Tibial nerve (tissue), 4 donors: Measurements from ENCODE around the gene STPG3. TPM values are rescaled to one million over a fixed set of nuclear protein-coding genes. Genes with fewer than 3 reads are reported as not detected.

Experiments used
- DNase-seq, 2 donors: peaks; one replicate each; pipeline ENCODE4 v3.0.0-alpha.2; 2019; ENCODE audit warnings: low spot score in 2 of 2
- H3K27ac ChIP-seq, 4 donors: fragments of 200-600 bp; sonication (generic) in 3 of 4; one replicate each; pipeline ENCODE4 v1.5.1; 2017 to 2019; ENCODE audit warnings: mild to moderate bottlenecking in 1 of 4
- H3K27me3 ChIP-seq, 2 donors: fragments of 200-600 bp; sonication (generic) in 1 of 2; one replicate each; pipeline versions ENCODE4 v1.5.1 to v1.6.0; 2017 to 2019
- H3K36me3 ChIP-seq, 3 donors: fragments of 200-600 bp; sonication (generic); one replicate each; pipeline ENCODE4 v1.5.1; 2018 to 2019
- H3K4me1 ChIP-seq, 4 donors: fragments of 200-600 bp; sonication (generic) in 3 of 4; one replicate each; pipeline ENCODE4 v1.5.1; 2017 to 2019
- H3K4me3 ChIP-seq, 4 donors: fragments of 200-600 bp; sonication (generic) in 3 of 4; one replicate each; pipeline ENCODE4 v1.5.1; 2017 to 2019; ENCODE audit warnings: mild to moderate bottlenecking in 1 of 4, moderate library complexity in 1 of 4
- H3K9me3 ChIP-seq, 4 donors: fragments of 200-600 bp; sonication (generic) in 3 of 4; one replicate each; pipeline ENCODE4 v1.5.1; 2017 to 2019
- CTCF ChIP-seq, 5 experiments: fragments of 200-600 bp in 3 of 5; fragments of 450-650 bp in 2 of 5; sonication (generic) in 3 of 5; IDR thresholded peaks; one replicate each; pipeline ENCODE4 v1.5.1; 2016 to 2019; ENCODE audit warnings: antibody characterized with exemption in 5 of 5, mild to moderate bottlenecking in 3 of 5, moderate library complexity in 2 of 5
- EP300 ChIP-seq, 2 donors: sonication (generic); formaldehyde crosslinking; IDR thresholded peaks; one replicate each; pipeline ENCODE4 v1.6.1; 2017; ENCODE audit warnings: antibody characterized with exemption in 2 of 2, mild to moderate bottlenecking in 1 of 2
- POLR2A ChIP-seq, 2 donors: fragments of 450-650 bp; IDR thresholded peaks; one replicate each; pipeline ENCODE4 v1.6.1; 2017; ENCODE audit warnings: antibody characterized with exemption in 2 of 2, mild to moderate bottlenecking in 2 of 2, moderate library complexity in 2 of 2
- WGBS, 2 donors: methylation state at CpG; one replicate each; pipeline ENCODE4 v1.1.5; 2018; 5-methylcytosine and 5-hydroxymethylcytosine counted together
- total RNA-seq, 4 donors: library from RNA; depleted of rRNA; stranded (reverse); fragments of >200 nt; gene quantifications; one replicate each; pipeline ENCODE4 v1.1.0, GENCODE V29; 2016

Gene STPG3
- total RNA-seq, 4 donors from 2014 or later = not detected

- WGBS, 2 donors = 90 to 94% methylated on average over 23 to 27 of the region's 29 CpGs
- DNase-seq = no peak
Observed at GRCh38 chr9:137265496-137266161, 14.5 kb downstream of the STPG3 start.

GRCh38 chr9:137266162-137266527, 15.1 kb downstream of the STPG3 start:
- Histone ChIP-seq H3K27ac (no peak overlapping the region), H3K4me3 (no peak overlapping the region), H3K9me3 (no peaks in the 10 kb centered on the region), H3K27me3 (no peaks in the 10 kb centered on the region), H3K4me1 (peaks cover 0 to 11% (median 3%) of the 10 kb centered on the region in 4 donors), H3K36me3 (peaks cover 0 to 86% (median 11%) of the 10 kb centered on the region in 3 donors)
- no peak for TF ChIP-seq CTCF (IDR thresholded peaks at IDR 0.05)
- no peak for TF ChIP-seq EP300 (IDR thresholded peaks at IDR 0.05)
- no peak for TF ChIP-seq POLR2A (IDR thresholded peaks at IDR 0.05)
- DNase-seq = no peak
- WGBS, 2 donors = 77 to 86% methylated on average over 9 to 10 of the region's 15 CpGs

More at GRCh38 chr9:137265496-137266161, 14.5 kb downstream of the STPG3 start:
- no peaks in the 10 kb centered on the region for H3K9me3 ChIP-seq
- peaks cover 0 to 83% (median 11%) of the 10 kb centered on the region in 3 donors for H3K36me3 ChIP-seq
- TF ChIP-seq EP300 (IDR thresholded peaks at IDR 0.05) (no peak), POLR2A (IDR thresholded peaks at IDR 0.05) (no peak), CTCF (IDR thresholded peaks at IDR 0.05) (no peak)
- no peak overlapping the region for H3K27ac ChIP-seq
- peaks cover 0 to 11% (median 3%) of the 10 kb centered on the region in 4 donors for H3K4me1 ChIP-seq
- no peak overlapping the region for H3K4me3 ChIP-seq
- H3K27me3 ChIP-seq = no peaks in the 10 kb centered on the region

GRCh38 chr9:137266585-137267453, 15.7 kb downstream of the STPG3 start:
- Histone ChIP-seq H3K4me1 (peaks cover 0 to 11% (median 3%) of the 10 kb centered on the region in 4 donors), H3K4me3 (no peak overlapping the region), H3K27me3 (no peaks in the 10 kb centered on the region), H3K27ac (no peak overlapping the region), H3K36me3 (peaks cover 0 to 93% (median 11%) of the 10 kb centered on the region in 3 donors), H3K9me3 (no peaks in the 10 kb centered on the region)
- TF ChIP-seq EP300 (IDR thresholded peaks at IDR 0.05) = no peak
- no peak for TF ChIP-seq CTCF (IDR thresholded peaks at IDR 0.05)
- no peak for TF ChIP-seq POLR2A (IDR thresholded peaks at IDR 0.05)
- 87 to 93% methylated on average over 30 to 32 of the region's 34 CpGs for WGBS, 2 donors
- DNase-seq = no peak

- WGBS, 2 donors = 89 to 92% methylated on average over 6 of the region's 6 CpGs
- H3K4me1 ChIP-seq = peaks cover 0 to 11% (median 1%) of the 10 kb centered on the region in 4 donors
- no peak for TF ChIP-seq POLR2A (IDR thresholded peaks at IDR 0.05)
- H3K36me3 ChIP-seq = peaks cover 3 to 99% (median 21%) of the 10 kb centered on the region in 3 donors
- DNase-seq = no peak
- H3K27ac ChIP-seq = no peak overlapping the region
- no peaks in the 10 kb centered on the region for H3K27me3 ChIP-seq
- no peak overlapping the region for H3K4me3 ChIP-seq
- H3K9me3 ChIP-seq = no peaks in the 10 kb centered on the region
Observed at GRCh38 chr9:137267933-137268355, 16.9 kb downstream of the STPG3 start.

GRCh38 chr9:137268538-137269201, 17.6 kb downstream of the STPG3 start:
- peak overlapping the region in 1 of 4 donors; percentile 25 for H3K27ac ChIP-seq
- 71 to 81% methylated on average over 19 of the region's 19 CpGs for WGBS, 2 donors
- peaks cover 0 to 11% (median 1%) of the 10 kb centered on the region in 4 donors for H3K4me1 ChIP-seq
- no peaks in the 10 kb centered on the region for H3K9me3 ChIP-seq
- peaks cover 3 to 99% (median 21%) of the 10 kb centered on the region in 3 donors for H3K36me3 ChIP-seq
- DNase-seq = no peak
- TF ChIP-seq CTCF (IDR thresholded peaks at IDR 0.05) = no peak
- no peak for TF ChIP-seq EP300 (IDR thresholded peaks at IDR 0.05)
- no peak for TF ChIP-seq POLR2A (IDR thresholded peaks at IDR 0.05)
- H3K27me3 ChIP-seq = no peaks in the 10 kb centered on the region
- peak overlapping the region in 1 of 4 donors; percentile 5 for H3K4me3 ChIP-seq
